ENCODE measurements around the gene TRAPPC2L.

- TF ChIP-seq YY1 (IDR thresholded peaks at IDR 0.05; ENCODE audit: low read depth) (no peak), EP300 (IDR thresholded peaks at IDR 0.05; ENCODE audit: borderline replicate concordance) (no peak), USF1 (IDR thresholded peaks at IDR 0.05) (no peak), TEAD4 (IDR thresholded peaks at IDR 0.05) (no peak), RAD21 (IDR thresholded peaks at IDR 0.05; ENCODE audit: low read depth) (no peak), NFIC (IDR thresholded peaks at IDR 0.05) (no peak), TAF1 (IDR thresholded peaks at IDR 0.05; ENCODE audit: low read depth) (no peak), TCF12 (IDR thresholded peaks at IDR 0.05; ENCODE audit: low read depth) (no peak)
- TF ChIP-seq, protein P1, sequence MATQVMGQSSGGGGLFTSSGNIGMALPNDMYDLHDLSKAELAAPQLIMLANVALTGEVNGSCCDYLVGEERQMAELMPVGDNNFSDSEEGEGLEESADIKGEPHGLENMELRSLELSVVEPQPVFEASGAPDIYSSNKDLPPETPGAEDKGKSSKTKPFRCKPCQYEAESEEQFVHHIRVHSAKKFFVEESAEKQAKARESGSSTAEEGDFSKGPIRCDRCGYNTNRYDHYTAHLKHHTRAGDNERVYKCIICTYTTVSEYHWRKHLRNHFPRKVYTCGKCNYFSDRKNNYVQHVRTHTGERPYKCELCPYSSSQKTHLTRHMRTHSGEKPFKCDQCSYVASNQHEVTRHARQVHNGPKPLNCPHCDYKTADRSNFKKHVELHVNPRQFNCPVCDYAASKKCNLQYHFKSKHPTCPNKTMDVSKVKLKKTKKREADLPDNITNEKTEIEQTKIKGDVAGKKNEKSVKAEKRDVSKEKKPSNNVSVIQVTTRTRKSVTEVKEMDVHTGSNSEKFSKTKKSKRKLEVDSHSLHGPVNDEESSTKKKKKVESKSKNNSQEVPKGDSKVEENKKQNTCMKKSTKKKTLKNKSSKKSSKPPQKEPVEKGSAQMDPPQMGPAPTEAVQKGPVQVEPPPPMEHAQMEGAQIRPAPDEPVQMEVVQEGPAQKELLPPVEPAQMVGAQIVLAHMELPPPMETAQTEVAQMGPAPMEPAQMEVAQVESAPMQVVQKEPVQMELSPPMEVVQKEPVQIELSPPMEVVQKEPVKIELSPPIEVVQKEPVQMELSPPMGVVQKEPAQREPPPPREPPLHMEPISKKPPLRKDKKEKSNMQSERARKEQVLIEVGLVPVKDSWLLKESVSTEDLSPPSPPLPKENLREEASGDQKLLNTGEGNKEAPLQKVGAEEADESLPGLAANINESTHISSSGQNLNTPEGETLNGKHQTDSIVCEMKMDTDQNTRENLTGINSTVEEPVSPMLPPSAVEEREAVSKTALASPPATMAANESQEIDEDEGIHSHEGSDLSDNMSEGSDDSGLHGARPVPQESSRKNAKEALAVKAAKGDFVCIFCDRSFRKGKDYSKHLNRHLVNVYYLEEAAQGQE (IDR thresholded peaks at IDR 0.05; ENCODE audit: low read depth), result no peak
These were observed 14.9 kb downstream of the TRAPPC2L start for GRCh38 chr16:88871730-88872416.
